ENCODE measurements around the gene PSMB7.
"Not testable (repeated sequence)": the region's sequence is repeated elsewhere in the genome, so short reads cannot be mapped to it uniquely, and the experiment has no call there.

Gene PSMB7

DNA sequence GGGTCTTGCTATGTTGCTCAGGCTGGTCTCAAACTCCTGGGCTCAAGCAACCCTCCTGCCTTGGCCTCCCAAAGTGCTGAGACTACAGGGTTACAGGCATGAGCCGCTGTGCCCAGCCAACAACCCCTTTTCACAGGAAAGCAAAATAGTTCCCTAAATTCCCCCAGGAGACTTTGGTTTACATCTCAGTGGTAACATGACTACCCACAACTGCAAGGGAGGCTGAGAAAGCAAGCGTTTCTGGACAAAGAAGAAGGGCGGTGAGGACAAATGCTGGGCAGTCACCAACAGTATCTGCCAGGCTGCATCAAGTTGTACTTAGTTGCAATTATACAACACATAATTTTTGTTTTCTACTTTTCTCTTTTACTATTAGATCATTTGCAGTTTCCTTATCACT is 27.6 kb upstream of the PSMB7 start:
- no peak for DNase-seq

- DNase-seq, result no peak
Measured at GRCh38 chr9:124442379-124442778, 27.1 kb upstream of the PSMB7 start.

GRCh38 chr9:124441291-124441690 is 26.0 kb upstream of the PSMB7 start:
- DNase-seq, result no peak

GRCh38 chr9:124440786-124441185 is 25.5 kb upstream of the PSMB7 start:
- DNase-seq, result no peak

DNA sequence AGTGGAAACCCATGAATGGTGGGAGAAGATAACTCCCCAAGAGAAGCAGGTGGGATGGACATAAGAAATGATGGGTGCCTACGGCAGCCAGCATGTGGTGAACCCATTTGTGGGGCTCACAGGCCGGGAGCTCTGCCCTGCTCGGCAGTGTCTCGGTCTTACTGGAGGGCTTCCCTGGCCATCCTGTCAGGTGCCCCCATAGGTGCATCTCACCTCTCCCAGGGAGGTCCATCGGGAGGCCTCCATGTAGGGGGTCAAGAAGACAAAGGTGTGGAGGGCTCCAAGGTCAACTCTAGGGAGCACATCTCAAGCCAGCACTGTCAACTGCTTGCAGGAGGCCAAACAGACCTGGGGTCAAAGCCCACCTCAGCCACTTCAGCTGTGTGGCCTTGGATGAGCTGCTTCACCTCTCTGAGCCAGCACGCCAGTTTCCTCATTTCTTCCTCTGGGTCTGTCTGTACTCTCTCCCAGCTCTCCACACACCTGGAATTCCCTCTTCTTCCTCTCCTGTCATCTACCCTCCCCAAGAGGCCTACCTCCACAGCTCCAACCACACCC is 24.5 kb upstream of the PSMB7 start:
- DNase-seq, result no peak

DNA sequence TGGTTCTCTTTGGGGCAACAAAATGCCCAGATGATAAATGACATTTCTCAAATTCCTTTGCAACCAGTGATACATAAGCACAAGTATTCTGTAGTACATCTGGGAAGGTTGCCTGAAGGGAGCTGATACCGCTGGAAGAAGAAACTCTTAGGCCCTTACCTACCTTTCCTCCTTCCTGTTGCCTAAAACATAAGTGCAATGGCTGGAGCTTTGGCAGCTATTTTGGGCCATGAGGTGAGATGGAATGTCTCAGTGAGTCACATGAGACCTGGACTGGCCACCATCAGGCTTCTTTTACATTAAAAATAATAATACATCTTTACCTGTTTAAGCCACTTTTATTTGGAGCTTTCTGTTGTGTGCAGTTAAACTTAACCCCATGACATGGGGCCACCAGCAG is 23.8 kb upstream of the PSMB7 start:
- DNase-seq, result no peak

- no peak for DNase-seq
Measured at GRCh38 chr9:124438091-124438490, 22.8 kb upstream of the PSMB7 start.

DNA sequence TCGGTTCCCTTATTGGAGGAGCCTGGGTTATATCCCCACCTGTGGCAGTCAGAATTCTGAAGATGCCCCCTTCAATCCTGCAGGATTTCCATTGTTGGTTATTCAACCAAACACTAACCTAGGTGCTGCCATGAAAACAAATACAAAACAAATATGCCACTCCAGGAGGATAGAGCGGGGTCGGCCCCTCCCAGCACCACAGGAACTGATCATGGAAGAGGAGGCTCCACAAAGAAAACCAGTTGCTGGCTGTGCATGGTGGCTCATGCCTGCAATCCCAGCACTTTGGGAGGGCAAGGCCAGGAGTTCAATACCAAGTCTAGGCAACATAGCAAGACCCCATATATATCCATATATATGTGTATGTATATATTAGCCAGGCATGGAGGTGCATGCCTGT is 21.8 kb upstream of the PSMB7 start:
- DNase-seq, result no peak

- no peak for DNase-seq
Measured at GRCh38 chr9:124436320-124436719, 21.1 kb upstream of the PSMB7 start.

- DNase-seq, result no peak
Measured at GRCh38 chr9:124429530-124429867, 14.3 kb upstream of the PSMB7 start.

GRCh38 chr9:124428751-124429529 is 13.7 kb upstream of the PSMB7 start:
- DNase-seq, result no peak

- no peak for DNase-seq
Measured at GRCh38 chr9:124427281-124427680, 12.0 kb upstream of the PSMB7 start.

- DNase-seq, result no peak
Measured at GRCh38 chr9:124426361-124426760, 11.1 kb upstream of the PSMB7 start.

DNA sequence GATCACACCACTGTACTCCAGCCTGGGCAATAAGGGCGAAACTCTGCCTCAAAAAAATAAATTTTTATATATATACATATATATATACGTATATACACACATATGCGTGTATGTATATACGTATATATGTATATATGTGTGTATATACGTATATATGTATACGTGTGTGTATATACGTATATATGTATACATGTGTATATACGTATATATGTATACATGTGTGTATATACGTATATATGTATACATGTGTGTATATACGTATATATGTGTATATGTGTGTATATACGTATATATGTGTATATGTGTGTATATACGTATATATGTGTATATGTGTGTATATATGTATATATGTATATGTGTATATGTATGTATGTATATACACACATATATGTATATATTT is 10.5 kb upstream of the PSMB7 start:
- DNase-seq, result not testable (repeated sequence)

- no peak for DNase-seq
Measured at GRCh38 chr9:124423591-124423990, 8.3 kb upstream of the PSMB7 start.

GRCh38 chr9:124423155-124423554 is 7.9 kb upstream of the PSMB7 start:
- DNase-seq, result no peak

DNA sequence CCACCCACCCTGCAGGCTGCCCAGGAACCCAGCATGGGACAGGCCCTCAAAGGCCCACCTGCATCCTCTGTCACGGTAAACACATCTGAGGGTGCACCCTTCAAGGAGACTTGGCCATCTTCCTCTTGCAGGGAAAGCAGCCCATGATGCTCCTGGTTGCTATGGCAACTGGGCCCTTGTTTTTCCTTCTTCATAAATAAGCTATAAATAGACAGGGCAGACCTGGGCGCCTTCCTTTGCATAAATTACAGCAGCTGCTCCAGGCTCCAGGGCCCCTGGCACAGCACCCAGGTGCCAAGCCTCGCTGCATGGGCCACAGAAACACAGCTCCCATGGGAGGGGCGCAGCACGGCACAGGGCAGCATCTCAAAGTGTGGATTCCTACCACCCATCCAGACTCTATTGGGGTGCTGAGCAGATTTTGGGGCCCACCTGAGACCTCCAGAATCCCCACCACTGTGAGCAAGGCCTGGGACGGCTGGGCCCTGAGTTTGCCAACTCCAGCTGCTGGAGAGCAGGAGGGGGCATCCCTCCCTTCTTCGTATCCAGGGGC is 5.8 kb upstream of the PSMB7 start:
- no peak for DNase-seq

GRCh38 chr9:124419832-124420489 is 4.7 kb upstream of the PSMB7 start:
- no peak for DNase-seq

DNA sequence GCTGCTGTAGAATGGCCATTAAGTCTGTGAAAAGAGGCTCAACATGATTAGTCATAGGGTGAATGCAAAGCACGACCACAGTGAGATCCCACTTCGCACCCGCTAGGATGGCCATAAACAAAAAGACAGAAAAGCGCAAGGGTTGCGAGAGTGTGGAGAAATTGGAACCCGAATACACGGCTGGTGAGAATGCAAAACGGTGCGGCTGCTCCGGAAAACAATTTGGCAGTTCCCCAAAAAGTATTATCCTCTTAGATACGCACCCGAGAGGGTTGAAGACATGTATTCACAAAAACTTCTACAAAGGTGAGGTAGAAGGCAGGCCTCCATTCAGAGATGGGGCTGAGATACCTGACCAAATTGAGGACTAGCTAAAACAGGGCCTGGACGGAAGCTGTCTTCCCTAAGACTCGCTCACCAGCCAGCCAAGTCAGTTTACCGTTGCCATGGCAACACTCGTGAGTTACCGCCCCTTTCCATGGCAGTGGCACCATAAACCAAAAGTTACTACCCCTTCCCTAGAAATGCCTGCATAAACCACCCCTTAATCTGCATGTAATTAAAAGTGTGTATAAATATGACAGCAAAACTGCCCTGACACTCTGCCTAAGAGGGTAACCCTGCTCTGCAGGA is 726 bp upstream of the PSMB7 start:
- no peak for DNase-seq

GRCh38 chr9:124414612-124415011 is 630 bp downstream of the PSMB7 start:
- no peak for DNase-seq

GRCh38 chr9:124412228-124412575 is 3.0 kb downstream of the PSMB7 start:
- no peak for DNase-seq

DNA sequence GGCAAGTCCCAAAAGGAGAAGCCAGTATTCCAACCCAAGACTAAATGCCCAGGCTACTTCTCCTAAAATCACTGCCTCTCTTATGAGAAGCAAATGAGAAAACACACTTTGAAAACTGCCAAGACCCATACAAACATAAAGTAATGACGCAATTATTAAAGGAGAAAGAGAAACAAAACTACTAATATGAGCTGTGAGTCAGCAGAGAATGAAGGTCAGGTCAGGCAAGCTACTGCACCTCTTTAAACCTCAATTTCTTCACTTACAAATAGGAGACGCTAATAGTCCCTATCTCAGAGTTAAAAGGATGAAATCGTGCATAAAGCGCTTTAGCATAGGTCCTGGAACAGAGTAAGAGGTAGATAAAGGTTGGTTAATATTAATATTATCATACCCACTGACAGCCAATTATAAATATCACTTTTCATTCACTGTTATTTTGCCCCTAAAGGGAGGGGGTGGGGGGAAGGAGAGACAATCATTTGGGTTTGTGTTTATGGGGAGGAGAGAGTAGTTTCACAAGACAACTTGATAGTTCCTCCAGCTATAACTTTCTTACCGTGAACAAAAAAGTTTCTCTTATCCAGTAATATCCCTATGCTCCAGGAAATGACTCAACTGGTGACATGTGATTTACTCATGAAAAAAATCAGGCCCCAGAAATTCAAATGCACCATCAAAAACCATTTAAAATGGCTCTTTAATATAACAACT is 3.6 kb downstream of the PSMB7 start:
- DNase-seq, result no peak

- DNase-seq, result no peak
Measured at GRCh38 chr9:124410321-124410913, 4.8 kb downstream of the PSMB7 start.
